Cardiac septum (tissue), 1 donor: Measurements from ENCODE around the gene CACNA1H. TPM values are rescaled to one million over a fixed set of nuclear protein-coding genes. Genes with fewer than 3 reads are reported as not detected.

Experiments
- total RNA-seq: library from RNA; stranded (reverse); fragmentation: NEBNext Ultra II Directional; extraction: Animal tissue kit (Norgen Biotek cat#: 25700); gene quantifications from one replicate; pipeline ENCODE4 v1.2.1, GENCODE V29; 2021
- donor health status: DM: no; HTN: no; CAD: no.

Gene CACNA1H
- total RNA-seq, 1 donor from 2014 or later, result 4.7 TPM

Other genes with a start within 250 kb of the CACNA1H start
- gene LMF1, start 182.1 kb upstream of the CACNA1H start, total RNA-seq, result 8.4 TPM
- 1.8 TPM for gene SOX8, start 171.3 kb upstream of the CACNA1H start, total RNA-seq
- 0.57 TPM for gene SSTR5, start 80.4 kb upstream of the CACNA1H start, total RNA-seq
- gene C1QTNF8, start 56.9 kb upstream of the CACNA1H start, total RNA-seq, result not detected
- gene TPSG1, start 72.2 kb downstream of the CACNA1H start, total RNA-seq, result not detected
- 5.5 TPM for gene TPSB2, start 77.1 kb downstream of the CACNA1H start, total RNA-seq
- 4.1 TPM for gene TPSAB1, start 87.6 kb downstream of the CACNA1H start, total RNA-seq
- not detected for gene TPSD1, start 103.0 kb downstream of the CACNA1H start, total RNA-seq
- gene UBE2I, start 156.5 kb downstream of the CACNA1H start, total RNA-seq, result 86.6 TPM
- gene BAIAP3, start 180.5 kb downstream of the CACNA1H start, total RNA-seq, result 3.8 TPM
- gene TSR3, start 198.8 kb downstream of the CACNA1H start, total RNA-seq, result 55.0 TPM
- gene GNPTG, start 198.8 kb downstream of the CACNA1H start, total RNA-seq, result 32.3 TPM